ENCODE data around the gene NOS1AP.

The NOS1AP gene

GRCh38 chr1:162165528-162165927, 96.0 kb downstream of the NOS1AP start:
- no peaks in the 10 kb centered on the region for H3K27me3 ChIP-seq (replicated peaks; ENCODE audit: insufficient read depth, low read length)
- TF ChIP-seq, protein P1, sequence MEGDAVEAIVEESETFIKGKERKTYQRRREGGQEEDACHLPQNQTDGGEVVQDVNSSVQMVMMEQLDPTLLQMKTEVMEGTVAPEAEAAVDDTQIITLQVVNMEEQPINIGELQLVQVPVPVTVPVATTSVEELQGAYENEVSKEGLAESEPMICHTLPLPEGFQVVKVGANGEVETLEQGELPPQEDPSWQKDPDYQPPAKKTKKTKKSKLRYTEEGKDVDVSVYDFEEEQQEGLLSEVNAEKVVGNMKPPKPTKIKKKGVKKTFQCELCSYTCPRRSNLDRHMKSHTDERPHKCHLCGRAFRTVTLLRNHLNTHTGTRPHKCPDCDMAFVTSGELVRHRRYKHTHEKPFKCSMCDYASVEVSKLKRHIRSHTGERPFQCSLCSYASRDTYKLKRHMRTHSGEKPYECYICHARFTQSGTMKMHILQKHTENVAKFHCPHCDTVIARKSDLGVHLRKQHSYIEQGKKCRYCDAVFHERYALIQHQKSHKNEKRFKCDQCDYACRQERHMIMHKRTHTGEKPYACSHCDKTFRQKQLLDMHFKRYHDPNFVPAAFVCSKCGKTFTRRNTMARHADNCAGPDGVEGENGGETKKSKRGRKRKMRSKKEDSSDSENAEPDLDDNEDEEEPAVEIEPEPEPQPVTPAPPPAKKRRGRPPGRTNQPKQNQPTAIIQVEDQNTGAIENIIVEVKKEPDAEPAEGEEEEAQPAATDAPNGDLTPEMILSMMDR (IDR thresholded peaks at IDR 0.05; ENCODE audit: low read length): no peak
- TF ChIP-seq EZH2phosphoT487 (IDR thresholded peaks at IDR 0.05; ENCODE audit: low read length): no peak
- no peak for TF ChIP-seq EZH2 (optimal IDR thresholded peaks at IDR 0.05; ENCODE audit: low read depth, low read length)
- H3K27ac ChIP-seq (ENCODE audit: low read length): no peak overlapping the region
- H3K9me2 ChIP-seq (replicated peaks; ENCODE audit: insufficient read depth, low read length): no peaks in the 10 kb centered on the region
- no peaks in the 10 kb centered on the region for H3F3A ChIP-seq (ENCODE audit: insufficient read depth, low read length)
- H3K4me1 ChIP-seq (ENCODE audit: low read length): no peaks in the 10 kb centered on the region
- no peaks in the 10 kb centered on the region for H3K9me3 ChIP-seq (replicated peaks; ENCODE audit: insufficient read depth, low read length)
- DNase-seq: no peak
- H3K79me2 ChIP-seq (ENCODE audit: low read length): no peaks in the 10 kb centered on the region
- H3K36me3 ChIP-seq (replicated peaks; ENCODE audit: insufficient read depth, low read length): no peaks in the 10 kb centered on the region
- H3K9ac ChIP-seq (ENCODE audit: low read length): no peak overlapping the region
- no peaks in the 10 kb centered on the region for H4K20me1 ChIP-seq (ENCODE audit: insufficient read depth, low read length)
- no peak overlapping the region for H3K4me2 ChIP-seq (ENCODE audit: low read depth, low read length)
- H3K4me3 ChIP-seq (ENCODE audit: low read length): no peak overlapping the region
- no peak overlapping the region for H2AFZ ChIP-seq (ENCODE audit: low read length)

DNA sequence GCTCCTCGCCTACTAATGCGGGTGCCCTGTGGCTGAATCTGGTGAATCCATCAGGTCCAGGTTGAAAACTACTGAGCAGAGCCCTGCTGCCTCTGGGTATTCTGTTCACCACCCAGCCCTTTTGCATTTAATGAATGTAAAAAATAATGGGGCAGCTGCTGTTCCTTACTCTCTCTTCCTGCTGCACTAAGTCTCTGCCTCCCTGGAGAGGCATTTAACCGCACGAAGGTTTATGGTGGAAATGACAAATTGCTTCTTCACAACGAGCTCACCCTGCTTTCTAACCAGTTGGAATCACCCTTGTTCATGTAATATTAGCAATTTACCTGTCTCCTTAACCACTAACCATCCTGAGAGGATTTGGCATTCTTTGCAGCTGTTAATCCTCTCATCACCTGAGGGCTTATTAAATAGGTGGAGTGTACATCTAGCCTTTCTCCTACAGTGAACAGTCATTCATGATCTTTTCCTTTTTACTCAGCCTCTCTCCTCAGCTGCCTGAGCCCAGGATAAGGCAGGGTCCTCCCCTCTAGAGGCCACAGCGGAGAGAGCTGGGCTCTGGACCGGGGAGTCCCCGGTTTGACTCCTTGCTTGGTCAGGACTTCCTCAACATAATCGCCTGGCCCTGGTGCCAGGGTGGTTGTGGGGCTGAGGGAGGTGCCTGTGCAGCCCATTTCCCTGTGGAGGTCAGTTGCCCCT, 97.6 kb downstream of the NOS1AP start:
- H3K4me1 ChIP-seq (ENCODE audit: low read length): no peaks in the 10 kb centered on the region
- no peak for DNase-seq
- TF ChIP-seq, protein P1 (IDR thresholded peaks at IDR 0.05; ENCODE audit: low read length): no peak
- TF ChIP-seq EZH2phosphoT487 (IDR thresholded peaks at IDR 0.05; ENCODE audit: low read length) (no peak), EZH2 (optimal IDR thresholded peaks at IDR 0.05; ENCODE audit: low read depth, low read length) (no peak)
- H3K27me3 ChIP-seq (replicated peaks; ENCODE audit: insufficient read depth, low read length): no peaks in the 10 kb centered on the region
- no peak overlapping the region for H3K27ac ChIP-seq (ENCODE audit: low read length)
- H3F3A ChIP-seq (ENCODE audit: insufficient read depth, low read length): no peaks in the 10 kb centered on the region
- H2AFZ ChIP-seq (ENCODE audit: low read length): no peak overlapping the region
- no peak overlapping the region for H3K9ac ChIP-seq (ENCODE audit: low read length)
- no peaks in the 10 kb centered on the region for H3K79me2 ChIP-seq (ENCODE audit: low read length)
- no peak overlapping the region for H3K4me3 ChIP-seq (ENCODE audit: low read length)
- H3K9me3 ChIP-seq (replicated peaks; ENCODE audit: insufficient read depth, low read length): no peaks in the 10 kb centered on the region
- no peaks in the 10 kb centered on the region for H3K36me3 ChIP-seq (replicated peaks; ENCODE audit: insufficient read depth, low read length)
- H3K4me2 ChIP-seq (ENCODE audit: low read depth, low read length): no peak overlapping the region
- H4K20me1 ChIP-seq (ENCODE audit: insufficient read depth, low read length): no peaks in the 10 kb centered on the region
- H3K9me2 ChIP-seq (replicated peaks; ENCODE audit: insufficient read depth, low read length): no peaks in the 10 kb centered on the region

DNA sequence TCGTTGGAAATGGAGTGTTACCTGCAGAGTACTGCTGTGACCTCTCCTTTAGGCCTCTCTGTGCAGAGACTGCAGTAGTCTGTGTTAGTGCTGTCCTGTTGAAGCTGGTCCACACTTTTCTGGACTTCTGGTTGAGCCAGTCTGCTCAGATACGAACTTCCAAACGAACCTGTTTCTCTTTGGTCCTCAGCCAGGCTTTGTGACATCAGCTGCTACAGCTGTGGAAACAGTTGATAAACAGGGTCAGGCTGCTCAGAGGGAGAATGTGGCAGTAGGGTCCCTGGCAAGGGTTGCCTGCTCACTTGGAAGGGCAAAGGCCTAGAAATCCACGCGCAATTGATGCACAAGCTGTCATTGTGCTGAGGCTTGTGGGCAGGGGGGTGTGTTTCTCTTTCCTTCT, 98.8 kb downstream of the NOS1AP start:
- H3K4me1 ChIP-seq (ENCODE audit: low read length): no peaks in the 10 kb centered on the region
- no peak overlapping the region for H3K27ac ChIP-seq (ENCODE audit: low read length)
- H3K4me2 ChIP-seq (ENCODE audit: low read depth, low read length): no peak overlapping the region

More for the DNA sequence above, 98.8 kb downstream of the NOS1AP start:
- H3K9me2 ChIP-seq (replicated peaks; ENCODE audit: insufficient read depth, low read length): no peaks in the 10 kb centered on the region
- no peak for DNase-seq
- H3K4me3 ChIP-seq (ENCODE audit: low read length): no peak overlapping the region
- H3K36me3 ChIP-seq (replicated peaks; ENCODE audit: insufficient read depth, low read length): no peaks in the 10 kb centered on the region
- H3F3A ChIP-seq (ENCODE audit: insufficient read depth, low read length): no peaks in the 10 kb centered on the region
- H4K20me1 ChIP-seq (ENCODE audit: insufficient read depth, low read length): no peaks in the 10 kb centered on the region
- no peak overlapping the region for H2AFZ ChIP-seq (ENCODE audit: low read length)
- H3K9me3 ChIP-seq (replicated peaks; ENCODE audit: insufficient read depth, low read length): no peaks in the 10 kb centered on the region
- no peak overlapping the region for H3K9ac ChIP-seq (ENCODE audit: low read length)
- no peaks in the 10 kb centered on the region for H3K79me2 ChIP-seq (ENCODE audit: low read length)
- H3K27me3 ChIP-seq (replicated peaks; ENCODE audit: insufficient read depth, low read length): no peaks in the 10 kb centered on the region
- TF ChIP-seq EZH2 (optimal IDR thresholded peaks at IDR 0.05; ENCODE audit: low read depth, low read length) (no peak), EZH2phosphoT487 (IDR thresholded peaks at IDR 0.05; ENCODE audit: low read length) (no peak)
- TF ChIP-seq, protein P1 (IDR thresholded peaks at IDR 0.05; ENCODE audit: low read length): no peak
